IMR-90 (cell line): Measurements from ENCODE around the gene MRPL17. TPM values are rescaled to one million over a fixed set of nuclear protein-coding genes. Genes with fewer than 3 reads are reported as not detected.
"Not testable (repeated sequence)": the region's sequence is repeated elsewhere in the genome, so short reads cannot be mapped to it uniquely, and the experiment has no call there.

Experiments used
- ATAC-seq: fragments of 200-7000 bp; cut with Tn5 transposase; 2 replicates; pipeline ENCODE4 v1.9.1; 2020; ENCODE audit warnings: low read depth, mild to moderate bottlenecking, moderate library complexity
- BruUV-seq: library from RNA; stranded (reverse); fragments of 400-500 nt; replicated peaks from 2 replicates; lab custom pipeline; 2021; lab: Mats Ljungman, UMichigan
- CTCF ChIA-PET: fragments of 300-600 bp; formaldehyde crosslinking; extraction: SDS; loops from one replicate; lab custom pipeline; 2021; ENCODE audit warnings: antibody characterized with exemption; lab: Yijun Ruan, JAX
- POLR2A ChIA-PET: fragments of 300-600 bp; sonication (Branson Sonifier 250); formaldehyde crosslinking; loops from one replicate; lab custom pipeline; 2022; ENCODE audit warnings: antibody characterized with exemption; ENCODE audit not compliant: unreplicated experiment; lab: Charles Lee
- DNase-seq: peaks from one replicate; pipeline ENCODE4 v3.0.0; 2013
- H2AFZ ChIP-seq: replicated peaks from 2 replicates; pipeline ENCODE3; 2013; ENCODE audit warnings: low read length, mild to moderate bottlenecking; ENCODE audit not compliant: poor library complexity
- H2AK5ac ChIP-seq: 2 replicates; pipeline ENCODE4 v1.6.1; 2013; ENCODE audit warnings: low read depth, low read length, inconsistent platforms
- H2AK9ac ChIP-seq: replicated peaks from 2 replicates; pipeline ENCODE3; 2013; ENCODE audit warnings: mild to moderate bottlenecking, low read depth, low read length, moderate library complexity; ENCODE audit not compliant: poor library complexity
- H2BK120ac ChIP-seq: 2 replicates; pipeline ENCODE4 v1.6.1; 2013; ENCODE audit warnings: low read depth, low read length, inconsistent platforms
- H2BK15ac ChIP-seq: 3 replicates; pipeline ENCODE4 v1.6.1; 2013; ENCODE audit warnings: low read depth, low read length, inconsistent platforms
- H2BK20ac ChIP-seq: 2 replicates; pipeline ENCODE4 v1.6.1; 2013; ENCODE audit warnings: low read depth, mild to moderate bottlenecking, inconsistent platforms, low read length, moderate library complexity
- H2BK5ac ChIP-seq: 2 replicates; pipeline ENCODE4 v1.6.1; 2013; ENCODE audit warnings: mild to moderate bottlenecking, low read depth, low read length, inconsistent platforms; ENCODE audit not compliant: poor library complexity, severe bottlenecking
- H3K14ac ChIP-seq: replicated peaks from 2 replicates; pipeline ENCODE4 v1.6.1; 2013; ENCODE audit warnings: low read depth, low read length, inconsistent platforms
- H3K18ac ChIP-seq: 2 replicates; pipeline ENCODE4 v1.6.1; 2013; ENCODE audit warnings: low read depth, low read length, control low read depth
- H3K23ac ChIP-seq: 2 replicates; pipeline ENCODE4 v1.6.1; 2013; ENCODE audit warnings: low read depth, low read length, inconsistent platforms
- H3K27ac ChIP-seq: 2 replicates; pipeline ENCODE4 v1.5.1; 2013; ENCODE audit warnings: mild to moderate bottlenecking, control low read depth, low read length; ENCODE audit not compliant: insufficient read depth
- H3K27me3 ChIP-seq: 2 replicates; pipeline ENCODE4 v1.6.1; 2013; ENCODE audit warnings: low read length; ENCODE audit not compliant: control insufficient read depth, insufficient read depth
- H3K36me3 ChIP-seq: 2 replicates; pipeline ENCODE4 v1.6.1; 2013; ENCODE audit warnings: low read length, mixed read lengths; ENCODE audit not compliant: control insufficient read depth, insufficient read depth
- H3K4ac ChIP-seq: 2 replicates; pipeline ENCODE4 v1.6.1; 2013; ENCODE audit warnings: low read depth, low read length, inconsistent platforms
- H3K4me1 ChIP-seq: 2 replicates; pipeline ENCODE4 v1.6.1; 2013; ENCODE audit warnings: low read length, mixed read lengths; ENCODE audit not compliant: control insufficient read depth, insufficient read depth
- H3K4me2 ChIP-seq: 2 replicates; pipeline ENCODE4 v1.6.1; 2013; ENCODE audit warnings: low read depth, mild to moderate bottlenecking, control low read depth, low read length, moderate library complexity
- H3K4me3 ChIP-seq: 2 replicates; pipeline ENCODE4 v1.5.1; 2013; ENCODE audit warnings: low read depth, mild to moderate bottlenecking, control low read depth, low read length, moderate library complexity; ENCODE audit not compliant: insufficient read depth
- H3K56ac ChIP-seq: 2 replicates; pipeline ENCODE4 v1.6.1; 2013; ENCODE audit warnings: low read length, inconsistent platforms; ENCODE audit not compliant: insufficient read depth; ENCODE audit errors: extremely low read depth
- H3K79me1 ChIP-seq, 2 experiments: 2 replicates each; pipeline ENCODE4 v1.6.1; 2013; ENCODE audit warnings: low read length in 2 of 2, inconsistent platforms in 1 of 2, low read depth in 1 of 2
- H3K9ac ChIP-seq: 2 replicates; pipeline ENCODE4 v1.6.1; 2013; ENCODE audit warnings: low read depth, low read length, control low read depth
- H3K9me1 ChIP-seq: 2 replicates; pipeline ENCODE4 v1.6.1; 2013; ENCODE audit warnings: low read length, inconsistent platforms; ENCODE audit not compliant: insufficient read depth
- H3K9me3 ChIP-seq: 2 replicates; pipeline ENCODE4 v1.6.1; 2013; ENCODE audit warnings: low read length; ENCODE audit not compliant: control insufficient read depth, insufficient read depth
- H4K20me1 ChIP-seq: 2 replicates; pipeline ENCODE4 v1.6.1; 2013; ENCODE audit warnings: low read length, inconsistent platforms; ENCODE audit not compliant: insufficient read depth
- H4K5ac ChIP-seq: 2 replicates; pipeline ENCODE4 v1.6.1; 2013; ENCODE audit warnings: mild to moderate bottlenecking, low read depth, low read length, control low read depth
- H4K8ac ChIP-seq, 2 experiments: 2 replicates each; pipeline ENCODE4 v1.6.1; 2013; ENCODE audit warnings: low read depth in 2 of 2, low read length in 2 of 2, control low read depth in 1 of 2, inconsistent platforms in 1 of 2
- H4K91ac ChIP-seq: 2 replicates; pipeline ENCODE4 v1.6.1; 2013; ENCODE audit warnings: low read depth, low read length, inconsistent platforms; ENCODE audit not compliant: insufficient read depth
- MAFK ChIP-seq: IDR thresholded peaks from 2 replicates; pipeline ENCODE4 v1.6.1; 2012; ENCODE audit warnings: low read depth, low read length, improper control_type of control experiment
- MAZ ChIP-seq: IDR thresholded peaks from 2 replicates; pipeline ENCODE4 v1.6.1; 2012; ENCODE audit warnings: low read depth, mild to moderate bottlenecking, low read length, improper control_type of control experiment, moderate library complexity, borderline replicate concordance
- NFE2L2 ChIP-seq: fragments of 150-350 bp; IDR thresholded peaks from 2 replicates; pipeline ENCODE4 v1.6.1; 2016; ENCODE audit warnings: low read depth, mild to moderate bottlenecking, low read length
- WGBS, 2 experiments: methylation state at CpG; one replicate each; pipeline versions ENCODE4 v1.1.5 to v1.1.7; 2013; ENCODE audit warnings: missing lambda C conversion rate in 2 of 2; ENCODE audit not compliant: insufficient read length in 1 of 2; ENCODE audit errors: extremely low coverage in 2 of 2; 5-methylcytosine and 5-hydroxymethylcytosine counted together
- dilution Hi-C: fragments of 300-500 bp; cut with HindIII; formaldehyde crosslinking; loops from one replicate; pipeline ENCODE4 v1.14.3; 2018; ENCODE audit warnings: low sequenced_read_pairs; ENCODE audit not compliant: unreplicated experiment
- in situ Hi-C: fragments of 300-500 bp; cut with MboI; formaldehyde crosslinking; loops from 3 replicates; pipeline ENCODE4 v1.14.3; 2019; ENCODE audit warnings: low sequenced_read_pairs, inconsistent platforms, mixed read lengths
- intact Hi-C: fragments of 100-400 bp; cut with micrococcal nuclease; formaldehyde crosslinking; loops from 2 replicates; pipeline ENCODE4 v1.10.0; 2022
- polyA plus RNA-seq, 3 experiments: library from polyadenylated mRNA; depleted of rRNA; stranded (reverse); fragments of >200 nt; gene quantifications; 2 replicates each; pipeline ENCODE4 v1.2.3, GENCODE V29; 2012; ENCODE audit warnings: low replicate concordance in 1 of 3
- total RNA-seq: library from RNA; depleted of rRNA; stranded (reverse); fragments of >200 nt; gene quantifications from 2 replicates; pipeline ENCODE4 v1.2.3, GENCODE V29; 2012

The MRPL17 gene
- total and polyA plus RNA-seq, 2 of the 4 experiments (the other 2 are of a cell fraction), result 70.3 to 85.2 TPM

DNA sequence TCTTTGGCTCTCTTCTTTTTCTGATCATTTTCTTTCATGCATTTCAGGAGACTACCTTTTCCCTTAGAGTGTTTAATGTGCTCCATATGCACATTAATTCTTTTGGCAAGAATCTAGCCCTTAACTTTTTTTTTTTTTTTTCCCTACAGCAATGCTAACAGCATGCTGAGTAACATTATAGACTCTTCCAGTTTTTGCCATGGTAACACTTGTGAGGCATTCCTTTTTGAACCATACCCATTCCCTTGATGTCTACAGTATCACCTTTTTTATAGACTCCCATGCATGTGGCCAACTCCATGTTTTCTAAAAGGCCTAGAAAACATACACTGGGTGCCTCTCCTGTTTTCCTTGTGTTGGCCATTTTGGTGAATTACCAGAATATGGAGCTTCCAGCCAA is 2.9 kb upstream of the MRPL17 start:
- H3K56ac ChIP-seq, result no peak overlapping the region
- H3K27ac ChIP-seq, result no peak overlapping the region
- no peak overlapping the region for H3K14ac ChIP-seq
- no peak overlapping the region for H4K91ac ChIP-seq
- POLR2A ChIA-PET, result no interaction called here
- peaks cover 2% of the 10 kb centered on the region; the same call in 1 of the 2 replicates for H3K9me3 ChIP-seq
- TF ChIP-seq MAZ (no peak), NFE2L2 (no peak), MAFK (no peak)
- no peak overlapping the region for H3K4me3 ChIP-seq
- H4K20me1 ChIP-seq, result peaks cover 4% of the 10 kb centered on the region; the same call in 1 of the 2 replicates
- no peak overlapping the region for H2AK5ac ChIP-seq
- H4K8ac ChIP-seq, result no peak overlapping the region
- peaks cover 6% of the 10 kb centered on the region for H3K9me1 ChIP-seq
- H2BK15ac ChIP-seq, result no peak overlapping the region
- in situ Hi-C loops, result loop anchor here (10.0 kb wide), 1 partner anchor 301 kb away; no protein-coding TSS in a partner anchor
- H2BK120ac ChIP-seq, result no peak overlapping the region
- no peak overlapping the region for H3K4ac ChIP-seq
- H3K27me3 ChIP-seq, result no peaks in the 10 kb centered on the region
- ATAC-seq, result no peak
- H3K36me3 ChIP-seq, result peaks cover 5% of the 10 kb centered on the region
- intact Hi-C loops, result no loop called here
- H3K4me1 ChIP-seq, result peaks cover 5% of the 10 kb centered on the region
- H4K5ac ChIP-seq, result no peak overlapping the region
- H2BK20ac ChIP-seq, result no peak overlapping the region
- CTCF ChIA-PET, result no interaction called here
- no peak overlapping the region for H2AFZ ChIP-seq
- DNase-seq, result no peak
- no peak overlapping the region for H3K18ac ChIP-seq
- H3K79me1 ChIP-seq, result peaks cover 5 to 20% of the 10 kb centered on the region in 2 experiments
- no TSS peak for BruUV-seq
- H3K9ac ChIP-seq, result no peak overlapping the region
- H2AK9ac ChIP-seq, result no peak overlapping the region
- H3K23ac ChIP-seq, result no peak overlapping the region
- dilution Hi-C loops, result no loop called here
- no peak overlapping the region for H2BK5ac ChIP-seq
- no peak overlapping the region for H3K4me2 ChIP-seq

DNA sequence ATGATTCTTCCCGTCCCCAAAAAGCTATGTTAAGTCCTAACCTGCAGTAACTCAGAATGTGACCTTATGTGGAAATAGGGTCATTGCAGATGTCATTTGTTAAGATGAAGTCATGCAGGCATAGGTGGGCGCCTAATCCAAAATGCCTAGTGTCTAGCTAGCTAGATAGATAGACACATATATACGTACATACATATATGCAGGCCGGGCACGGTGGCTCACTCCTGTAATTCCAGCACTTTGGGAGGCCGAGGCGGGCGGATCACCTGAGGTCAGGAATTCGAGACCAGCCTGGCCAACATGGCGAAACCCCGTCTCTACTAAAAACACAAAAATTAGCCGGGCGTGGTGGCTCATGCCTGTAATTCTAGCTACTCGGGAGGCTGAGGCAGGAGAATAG is 928 bp upstream of the MRPL17 start:
- Histone ChIP-seq H4K8ac (peak overlapping the region; percentile 80 to 100), H2BK120ac (peak overlapping the region; percentile 68; the same call in 1 of the 2 replicates), H3K14ac (peak overlapping the region; percentile 77; the same call in 1 of the 2 replicates), H3K4me2 (peak overlapping the region; percentile 89; the same call in 1 of the 2 replicates), H3K9ac (peak overlapping the region; percentile 89; the same call in 1 of the 2 replicates), H3K4ac (peak overlapping the region; percentile 81), H2BK5ac (peak overlapping the region; percentile 84), H2AK9ac (peak overlapping the region; percentile 60), H4K5ac (peak overlapping the region; percentile 92), H2AFZ (peak overlapping the region; percentile 67), H3K79me1 (peaks cover 12 to 27% of the 10 kb centered on the region in 2 experiments), H2AK5ac (0 out of 2 replicates have a peak overlapping the region, but pooled peaks have one; percentile 17), H3K23ac (0 out of 2 replicates have a peak overlapping the region, but pooled peaks have one; percentile 45)
- H3K27me3 ChIP-seq, H2BK15ac ChIP-seq, DNase-seq, H4K20me1 ChIP-seq, H4K91ac ChIP-seq, H3K9me1 ChIP-seq, ATAC-seq, H3K27ac ChIP-seq, H3K56ac ChIP-seq, H3K4me3 ChIP-seq, H2BK20ac ChIP-seq, H3K4me1 ChIP-seq, dilution Hi-C loops, H3K9me3 ChIP-seq, BruUV-seq, H3K36me3 ChIP-seq, H3K18ac ChIP-seq: not testable (repeated sequence)
- intact Hi-C loops, result loop anchor here (5.0 kb wide), 2 partner anchors 202 to 307 kb away; partner anchors contain the start of genes ARFIP2 and TIMM10B
- ChIA-PET POLR2A (interaction anchor here (1.5 kb wide), 1 partner anchor 77 kb away, joined by 5 read pairs; no protein-coding TSS in a partner anchor), CTCF (interaction anchor here (1.2 to 2.7 kb wide), 6 partner anchors 10 to 305 kb away, joined by 4 to 17 read pairs (median 4); partner anchors contain the start of genes ILK and TPP1)
- in situ Hi-C loops, result loop anchor here (5.0 to 10.0 kb wide), 2 partner anchors 67 to 299 kb away; partner anchors contain the start of gene TPP1
- WGBS, 2 experiments, result 100% methylated on average over 1 of the region's 14 CpGs; no CpG with 5 or more reads in 1 of the 2 experiments
